Ishikawa (cell line): ENCODE results near the gene TGFB3.

ENCODE experiments used
- CEBPB ChIP-seq: IDR thresholded peaks from 2 replicates; pipeline ENCODE4 v1.6.1; 2012
- CREB1 ChIP-seq: IDR thresholded peaks from 2 replicates; pipeline ENCODE4 v1.6.1; 2012; ENCODE audit warnings: low read depth
- EGR1 ChIP-seq: IDR thresholded peaks from 2 replicates; pipeline ENCODE4 v1.6.1; 2012
- EP300 ChIP-seq: IDR thresholded peaks from 2 replicates; pipeline ENCODE4 v1.6.1; 2012; ENCODE audit warnings: borderline replicate concordance
- FOXM1 ChIP-seq: IDR thresholded peaks from 2 replicates; pipeline ENCODE4 v1.6.1; 2012; ENCODE audit warnings: low read depth, borderline replicate concordance
- NFIC ChIP-seq: IDR thresholded peaks from 2 replicates; pipeline ENCODE4 v1.6.1; 2012
- RAD21 ChIP-seq: IDR thresholded peaks from 2 replicates; pipeline ENCODE4 v1.6.1; 2012; ENCODE audit warnings: low read depth
- TAF1 ChIP-seq: IDR thresholded peaks from 2 replicates; pipeline ENCODE4 v1.6.1; 2012; ENCODE audit warnings: low read depth, mild to moderate bottlenecking
- TCF12 ChIP-seq: IDR thresholded peaks from 2 replicates; pipeline ENCODE4 v1.6.1; 2012; ENCODE audit warnings: low read depth
- TEAD4 ChIP-seq: IDR thresholded peaks from 2 replicates; pipeline ENCODE4 v1.6.1; 2012
- USF1 ChIP-seq: IDR thresholded peaks from 2 replicates; pipeline ENCODE4 v1.6.1; 2012
- YY1 ChIP-seq: IDR thresholded peaks from 2 replicates; pipeline ENCODE4 v1.6.1; 2012; ENCODE audit warnings: low read depth
- ZBTB7A ChIP-seq: IDR thresholded peaks from 2 replicates; pipeline ENCODE4 v1.6.1; 2012; ENCODE audit warnings: low read depth
- TF ChIP-seq, protein P1 (sequence below): IDR thresholded peaks from 2 replicates; pipeline ENCODE4 v1.6.1; 2012; ENCODE audit warnings: low read depth, mild to moderate bottlenecking
- TF ChIP-seq, protein P2 (sequence below): IDR thresholded peaks from 2 replicates; pipeline ENCODE4 v1.6.1; 2012

Gene TGFB3

DNA sequence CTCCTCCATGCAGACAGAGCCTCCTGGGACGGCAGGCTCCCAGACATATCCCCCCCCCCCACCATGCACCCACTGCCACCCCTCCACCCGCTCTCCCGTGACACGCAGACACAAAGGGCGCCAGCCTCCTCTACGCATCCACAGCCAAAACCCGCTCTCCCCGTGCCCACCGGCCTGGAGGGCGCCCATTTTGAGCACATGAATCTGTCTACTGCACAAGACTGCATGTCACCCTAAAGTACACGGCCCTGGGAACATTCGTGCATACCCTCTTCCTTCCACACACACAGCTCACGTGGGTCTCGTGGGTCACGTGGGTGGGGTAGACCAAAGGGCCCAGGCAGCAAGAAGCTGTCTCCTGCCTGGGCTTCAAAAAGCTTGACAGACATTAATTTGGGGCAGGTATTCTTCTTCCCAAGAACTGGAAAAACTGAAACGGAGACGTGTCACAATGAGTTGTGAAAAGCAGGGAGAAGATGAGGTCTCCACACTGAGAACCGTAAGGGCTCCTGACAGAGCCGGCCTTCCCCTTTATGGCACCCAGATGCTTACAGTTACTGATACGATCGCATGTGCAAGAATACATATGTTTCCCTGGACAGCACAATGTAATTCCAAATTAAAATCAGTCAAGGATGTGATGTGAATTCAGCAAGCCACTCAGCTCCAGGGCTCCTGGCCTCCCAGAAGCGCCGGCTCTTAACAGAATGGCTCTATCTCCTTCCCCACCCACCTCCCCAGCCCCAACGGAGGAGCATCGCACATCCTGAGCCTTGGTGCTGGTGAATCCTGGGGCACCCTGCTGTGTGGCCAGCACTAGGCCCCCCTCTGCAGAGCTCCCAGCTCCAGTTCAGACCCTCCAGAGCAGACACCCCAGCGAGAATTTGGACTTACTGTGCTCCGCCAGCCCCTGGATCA is 1.9 kb downstream of the TGFB3 start:
- TF ChIP-seq NFIC (no peak), EP300 (no peak), EGR1 (no peak), RAD21 (no peak), FOXM1 (no peak), ZBTB7A (no peak), USF1 (no peak), CREB1 (no peak), TEAD4 (no peak), TAF1 (no peak), YY1 (no peak), CEBPB (no peak), TCF12 (no peak)
- TF ChIP-seq, protein P1, sequence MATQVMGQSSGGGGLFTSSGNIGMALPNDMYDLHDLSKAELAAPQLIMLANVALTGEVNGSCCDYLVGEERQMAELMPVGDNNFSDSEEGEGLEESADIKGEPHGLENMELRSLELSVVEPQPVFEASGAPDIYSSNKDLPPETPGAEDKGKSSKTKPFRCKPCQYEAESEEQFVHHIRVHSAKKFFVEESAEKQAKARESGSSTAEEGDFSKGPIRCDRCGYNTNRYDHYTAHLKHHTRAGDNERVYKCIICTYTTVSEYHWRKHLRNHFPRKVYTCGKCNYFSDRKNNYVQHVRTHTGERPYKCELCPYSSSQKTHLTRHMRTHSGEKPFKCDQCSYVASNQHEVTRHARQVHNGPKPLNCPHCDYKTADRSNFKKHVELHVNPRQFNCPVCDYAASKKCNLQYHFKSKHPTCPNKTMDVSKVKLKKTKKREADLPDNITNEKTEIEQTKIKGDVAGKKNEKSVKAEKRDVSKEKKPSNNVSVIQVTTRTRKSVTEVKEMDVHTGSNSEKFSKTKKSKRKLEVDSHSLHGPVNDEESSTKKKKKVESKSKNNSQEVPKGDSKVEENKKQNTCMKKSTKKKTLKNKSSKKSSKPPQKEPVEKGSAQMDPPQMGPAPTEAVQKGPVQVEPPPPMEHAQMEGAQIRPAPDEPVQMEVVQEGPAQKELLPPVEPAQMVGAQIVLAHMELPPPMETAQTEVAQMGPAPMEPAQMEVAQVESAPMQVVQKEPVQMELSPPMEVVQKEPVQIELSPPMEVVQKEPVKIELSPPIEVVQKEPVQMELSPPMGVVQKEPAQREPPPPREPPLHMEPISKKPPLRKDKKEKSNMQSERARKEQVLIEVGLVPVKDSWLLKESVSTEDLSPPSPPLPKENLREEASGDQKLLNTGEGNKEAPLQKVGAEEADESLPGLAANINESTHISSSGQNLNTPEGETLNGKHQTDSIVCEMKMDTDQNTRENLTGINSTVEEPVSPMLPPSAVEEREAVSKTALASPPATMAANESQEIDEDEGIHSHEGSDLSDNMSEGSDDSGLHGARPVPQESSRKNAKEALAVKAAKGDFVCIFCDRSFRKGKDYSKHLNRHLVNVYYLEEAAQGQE, result no peak
- TF ChIP-seq, protein P2, sequence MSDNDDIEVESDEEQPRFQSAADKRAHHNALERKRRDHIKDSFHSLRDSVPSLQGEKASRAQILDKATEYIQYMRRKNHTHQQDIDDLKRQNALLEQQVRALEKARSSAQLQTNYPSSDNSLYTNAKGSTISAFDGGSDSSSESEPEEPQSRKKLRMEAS, result no peak

- TF ChIP-seq YY1 (no peak), RAD21 (peak; percentile 65), EGR1 (no peak)
Measured at GRCh38 chr14:75979071-75979571, 2.7 kb downstream of the TGFB3 start.

- TF ChIP-seq USF1 (no peak), TAF1 (no peak), FOXM1 (no peak), RAD21 (no peak), TCF12 (no peak), CEBPB (no peak), CREB1 (no peak), EP300 (no peak)
- TF ChIP-seq, protein P1, result no peak
- TF ChIP-seq, protein P2, result no peak
Measured at GRCh38 chr14:75978249-75978731, 3.5 kb downstream of the TGFB3 start.

- TF ChIP-seq EGR1, result no peak
- TF ChIP-seq EP300, result no peak
- TF ChIP-seq NFIC, result no peak
- TF ChIP-seq TAF1, result no peak
- no peak for TF ChIP-seq CREB1
- no peak for TF ChIP-seq YY1
- no peak for TF ChIP-seq USF1
- no peak for TF ChIP-seq CEBPB
- TF ChIP-seq, protein P2, result no peak
- TF ChIP-seq FOXM1, result no peak
Measured at GRCh38 chr14:75977582-75977943, 4.2 kb downstream of the TGFB3 start.

DNA sequence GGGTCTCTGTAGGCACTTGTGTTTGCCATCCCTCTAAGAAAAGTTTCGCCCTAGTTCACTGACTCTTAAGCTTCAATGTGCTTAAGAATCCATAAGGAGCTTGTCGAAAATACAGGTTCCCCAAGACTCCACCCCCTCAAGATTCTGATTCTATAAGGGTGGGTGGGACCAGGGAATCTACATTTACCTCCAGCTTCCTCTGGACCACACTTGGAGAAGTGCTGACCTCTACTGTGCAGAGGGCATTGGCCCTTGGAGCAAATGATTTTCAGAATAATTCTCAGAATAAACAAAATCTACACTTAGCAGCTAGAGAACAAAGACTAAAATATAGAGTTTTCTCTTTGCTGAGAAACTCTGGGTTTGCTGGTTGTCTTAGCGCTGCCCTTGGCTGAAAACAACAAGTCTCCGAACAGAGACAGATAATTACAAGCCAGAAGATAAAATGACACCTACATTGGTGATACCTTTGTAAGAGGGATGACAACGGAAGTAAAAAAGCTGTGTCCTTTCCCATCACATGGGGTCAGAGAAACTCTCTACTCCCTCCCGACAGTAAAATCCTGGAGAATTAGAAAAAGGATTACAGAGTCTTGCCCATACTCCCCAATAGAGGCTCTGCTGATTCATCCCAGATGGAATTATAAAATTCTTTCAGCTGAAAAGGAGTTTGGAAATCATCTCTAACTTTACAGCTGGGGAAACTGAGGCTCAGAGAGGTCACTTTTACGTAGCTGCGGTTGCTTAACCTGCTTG is 4.8 kb downstream of the TGFB3 start:
- no peak for TF ChIP-seq TEAD4
